ENCODE data around the gene ADAMTS6. TPM values are rescaled to one million over a fixed set of nuclear protein-coding genes. Genes with fewer than 3 reads are reported as not detected.

ADAMTS6 gene
- polyA plus RNA-seq, 2 of the 4 experiments (the other 2 are of a cell fraction): 0.22 to 0.66 TPM

DNA sequence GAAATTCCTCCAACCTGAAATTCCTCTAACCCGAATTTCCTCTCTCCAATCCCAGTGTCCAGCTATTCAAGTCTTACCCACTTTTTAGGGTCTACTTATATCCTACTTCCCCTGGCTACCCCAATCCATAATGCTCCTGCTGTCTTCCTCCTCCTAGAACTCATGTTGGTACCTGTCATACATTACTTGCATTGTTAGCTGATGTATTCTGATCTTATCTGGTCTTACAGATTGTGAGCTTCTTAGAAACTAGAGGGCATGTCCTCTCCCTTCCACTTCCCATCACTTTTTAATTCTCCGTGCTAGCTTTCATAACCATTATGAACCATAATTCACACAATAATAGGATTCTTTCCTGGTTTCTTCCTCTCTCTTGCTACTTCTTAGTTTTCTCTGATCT lies 376.9 kb downstream of the ADAMTS6 start (continued):
- TF ChIP-seq, protein P1, sequence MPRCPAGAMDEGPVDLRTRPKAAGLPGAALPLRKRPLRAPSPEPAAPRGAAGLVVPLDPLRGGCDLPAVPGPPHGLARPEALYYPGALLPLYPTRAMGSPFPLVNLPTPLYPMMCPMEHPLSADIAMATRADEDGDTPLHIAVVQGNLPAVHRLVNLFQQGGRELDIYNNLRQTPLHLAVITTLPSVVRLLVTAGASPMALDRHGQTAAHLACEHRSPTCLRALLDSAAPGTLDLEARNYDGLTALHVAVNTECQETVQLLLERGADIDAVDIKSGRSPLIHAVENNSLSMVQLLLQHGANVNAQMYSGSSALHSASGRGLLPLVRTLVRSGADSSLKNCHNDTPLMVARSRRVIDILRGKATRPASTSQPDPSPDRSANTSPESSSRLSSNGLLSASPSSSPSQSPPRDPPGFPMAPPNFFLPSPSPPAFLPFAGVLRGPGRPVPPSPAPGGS (IDR thresholded peaks at IDR 0.05): no peak
- TF ChIP-seq EHMT2 (IDR thresholded peaks at IDR 0.05; ENCODE audit: low read depth): no peak
- TF ChIP-seq, protein P2, sequence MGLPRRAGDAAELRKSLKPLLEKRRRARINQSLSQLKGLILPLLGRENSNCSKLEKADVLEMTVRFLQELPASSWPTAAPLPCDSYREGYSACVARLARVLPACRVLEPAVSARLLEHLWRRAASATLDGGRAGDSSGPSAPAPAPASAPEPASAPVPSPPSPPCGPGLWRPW (IDR thresholded peaks at IDR 0.05): no peak
- no peak for TF ChIP-seq HOXB13 (CRISPR knock-in tag; IDR thresholded peaks at IDR 0.05; ENCODE audit: low read depth)
- TF ChIP-seq PBX3 (IDR thresholded peaks at IDR 0.05): no peak
- no peak for TF ChIP-seq SMC3 (IDR thresholded peaks at IDR 0.05)

DNA sequence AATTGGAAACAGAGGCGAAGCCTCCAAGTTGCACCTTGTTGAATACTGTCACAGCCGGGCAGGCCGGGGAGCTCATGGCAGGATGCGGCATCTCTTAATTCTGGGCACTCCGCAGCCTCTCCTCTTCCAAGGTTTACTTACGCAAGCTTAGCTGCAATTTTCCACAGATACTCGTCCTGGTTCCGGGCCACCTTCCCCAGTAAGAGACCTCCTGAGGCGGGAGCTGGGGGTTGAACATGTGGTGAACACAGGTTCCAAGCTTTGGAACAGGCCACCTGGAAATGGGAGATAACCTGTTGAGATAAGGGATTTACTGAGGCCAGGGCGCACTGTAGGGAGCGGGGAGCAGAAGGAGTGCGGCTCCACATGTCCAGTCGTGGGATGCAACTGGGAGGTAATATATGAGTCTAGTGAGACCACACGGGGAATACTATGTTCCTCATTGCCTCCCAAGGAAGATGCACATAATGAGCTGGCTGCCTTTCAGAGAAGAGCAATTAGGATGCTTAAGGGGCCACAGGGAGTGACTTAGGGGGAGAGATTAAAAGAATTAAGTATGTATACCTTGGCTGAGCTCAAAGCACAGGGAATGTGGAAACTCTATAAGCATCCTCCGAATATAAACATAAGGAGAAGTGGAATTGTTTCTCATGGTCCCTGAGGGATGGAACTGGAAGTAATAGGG lies 377.8 kb downstream of the ADAMTS6 start:
- ChIA-PET CTCF (interaction anchor here (0.6 to 2.2 kb wide), 9 partner anchors 10 to 397 kb away, joined by 3 to 9 read pairs (median 4); no protein-coding TSS in a partner anchor), POLR2A (interaction anchor here (0.6 to 2.3 kb wide), 7 partner anchors 32 to 459 kb away, joined by 3 to 22 read pairs (median 4); partner anchors contain the start of genes ADAMTS6, CENPK and PPWD1)
- Histone ChIP-seq H3K4me2 (peak overlapping the region; percentile 79), H3K4me3 (peak overlapping the region; percentile 57), H3K9me3 (no peaks in the 10 kb centered on the region), H3K27ac (peak overlapping the region; percentile 80 to 92; a peak in 4 of 6 replicates), H3K4me1 (peaks cover 3% of the 10 kb centered on the region; the same call in 1 of the 3 replicates)
- no peak for FAIRE-seq
- DNase-seq (ENCODE audit: low read depth in 1 of 2, low spot score in 1 of 2): no peak
- no peak for TF ChIP-seq HEYL (CRISPR knock-in tag; IDR thresholded peaks at IDR 0.05)
- TF ChIP-seq ATOH8 (CRISPR knock-in tag; IDR thresholded peaks at IDR 0.05; ENCODE audit: low read depth): no peak
- no peak for TF ChIP-seq FOSB (CRISPR knock-in tag; IDR thresholded peaks at IDR 0.05)
- WGBS (ENCODE audit: missing lambda C conversion rate): 95% methylated on average over 15 of the region's 15 CpGs
- ATAC-seq: no peak

DNA sequence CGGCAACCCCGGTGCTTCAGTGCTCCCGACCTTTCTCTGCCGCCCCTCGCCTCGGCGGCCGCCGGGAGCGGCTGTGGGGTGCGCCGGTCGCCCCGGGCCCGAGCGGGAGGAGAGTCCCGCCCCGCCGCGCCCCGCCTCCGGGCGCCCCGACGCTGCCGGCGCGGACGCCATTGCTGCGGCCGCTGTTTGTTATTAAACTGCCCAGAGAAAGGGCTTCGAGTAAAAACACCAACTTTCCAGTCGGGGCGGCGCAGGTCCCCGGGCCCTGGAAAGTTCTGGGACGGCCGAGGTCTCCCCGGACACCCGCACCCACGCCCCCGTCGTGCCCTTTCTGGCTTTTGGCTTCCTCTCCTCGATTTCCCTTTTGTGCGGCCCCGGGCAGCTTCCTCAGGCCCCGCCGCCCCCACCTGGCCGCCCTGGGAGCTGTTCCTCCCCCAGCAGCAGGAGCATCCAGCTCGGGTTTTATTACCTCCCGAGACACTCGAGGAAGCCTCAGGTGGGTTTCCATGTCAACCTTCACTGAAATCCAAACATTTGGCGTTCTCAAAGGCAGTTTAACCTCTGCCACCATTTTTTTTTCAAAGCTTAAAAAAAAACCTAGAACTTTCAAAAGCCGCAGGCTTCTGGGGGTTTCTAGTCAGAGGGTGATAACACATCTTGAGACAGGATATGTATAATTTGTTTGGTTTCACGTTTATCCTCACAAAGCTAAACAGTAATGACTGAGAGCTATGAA lies 378.6 kb downstream of the ADAMTS6 start:
- DNase-seq (ENCODE audit: low read depth in 1 of 2, low spot score in 1 of 2): peak; percentile 62 to 69
- ChIA-PET CTCF (interaction anchor here (0.6 to 2.2 kb wide), 8 partner anchors 11 to 398 kb away, joined by 3 to 9 read pairs (median 4); no protein-coding TSS in a partner anchor), POLR2A (interaction anchor here (0.6 to 2.3 kb wide), 7 partner anchors 33 to 460 kb away, joined by 3 to 22 read pairs (median 4); partner anchors contain the start of genes ADAMTS6, CENPK and PPWD1)
- peak overlapping the region; percentile 57 for H3K4me3 ChIP-seq
- 3% methylated on average over 31 of the region's 55 CpGs for WGBS (ENCODE audit: missing lambda C conversion rate)
- ATAC-seq: peak; percentile 81 to 90
- FAIRE-seq: no peak
- H3K27ac ChIP-seq: peak overlapping the region; percentile 80 to 92
- H3K4me1 ChIP-seq: peaks cover 3% of the 10 kb centered on the region; the same call in 1 of the 3 replicates
- no peaks in the 10 kb centered on the region for H3K9me3 ChIP-seq
- peak overlapping the region; percentile 79 for H3K4me2 ChIP-seq
- TF ChIP-seq, protein P3, sequence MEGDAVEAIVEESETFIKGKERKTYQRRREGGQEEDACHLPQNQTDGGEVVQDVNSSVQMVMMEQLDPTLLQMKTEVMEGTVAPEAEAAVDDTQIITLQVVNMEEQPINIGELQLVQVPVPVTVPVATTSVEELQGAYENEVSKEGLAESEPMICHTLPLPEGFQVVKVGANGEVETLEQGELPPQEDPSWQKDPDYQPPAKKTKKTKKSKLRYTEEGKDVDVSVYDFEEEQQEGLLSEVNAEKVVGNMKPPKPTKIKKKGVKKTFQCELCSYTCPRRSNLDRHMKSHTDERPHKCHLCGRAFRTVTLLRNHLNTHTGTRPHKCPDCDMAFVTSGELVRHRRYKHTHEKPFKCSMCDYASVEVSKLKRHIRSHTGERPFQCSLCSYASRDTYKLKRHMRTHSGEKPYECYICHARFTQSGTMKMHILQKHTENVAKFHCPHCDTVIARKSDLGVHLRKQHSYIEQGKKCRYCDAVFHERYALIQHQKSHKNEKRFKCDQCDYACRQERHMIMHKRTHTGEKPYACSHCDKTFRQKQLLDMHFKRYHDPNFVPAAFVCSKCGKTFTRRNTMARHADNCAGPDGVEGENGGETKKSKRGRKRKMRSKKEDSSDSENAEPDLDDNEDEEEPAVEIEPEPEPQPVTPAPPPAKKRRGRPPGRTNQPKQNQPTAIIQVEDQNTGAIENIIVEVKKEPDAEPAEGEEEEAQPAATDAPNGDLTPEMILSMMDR (IDR thresholded peaks at IDR 0.05): peak; percentile 25; the same call in 2 of the 3 replicates
- TF ChIP-seq RFX5 (IDR thresholded peaks at IDR 0.05) (no peak), POLR2A (IDR thresholded peaks at IDR 0.05; ENCODE audit: low read length) (peak; percentile 60), RCOR1 (IDR thresholded peaks at IDR 0.05; ENCODE audit: low read depth, low read length) (no peak), REST (IDR thresholded peaks at IDR 0.05) (no peak), ZFP36 (IDR thresholded peaks at IDR 0.05; ENCODE audit: borderline replicate concordance, partially characterized antibody) (no peak), EP300 (IDR thresholded peaks at IDR 0.05) (no peak), CEBPB (IDR thresholded peaks at IDR 0.05) (no peak), ZC3H11A (IDR thresholded peaks at IDR 0.05) (no peak), TFCP2L1 (CRISPR knock-in tag; IDR thresholded peaks at IDR 0.05) (no peak), JUN (IDR thresholded peaks at IDR 0.05) (peak in 1 of 2 experiments; percentile 53; a peak in 1 of 5 replicates), FOSB (CRISPR knock-in tag; IDR thresholded peaks at IDR 0.05) (no peak), POLR2AphosphoS2 (conservative IDR thresholded peaks at IDR 0.05; ENCODE audit: low read length) (no peak)
- TF ChIP-seq, protein P4, sequence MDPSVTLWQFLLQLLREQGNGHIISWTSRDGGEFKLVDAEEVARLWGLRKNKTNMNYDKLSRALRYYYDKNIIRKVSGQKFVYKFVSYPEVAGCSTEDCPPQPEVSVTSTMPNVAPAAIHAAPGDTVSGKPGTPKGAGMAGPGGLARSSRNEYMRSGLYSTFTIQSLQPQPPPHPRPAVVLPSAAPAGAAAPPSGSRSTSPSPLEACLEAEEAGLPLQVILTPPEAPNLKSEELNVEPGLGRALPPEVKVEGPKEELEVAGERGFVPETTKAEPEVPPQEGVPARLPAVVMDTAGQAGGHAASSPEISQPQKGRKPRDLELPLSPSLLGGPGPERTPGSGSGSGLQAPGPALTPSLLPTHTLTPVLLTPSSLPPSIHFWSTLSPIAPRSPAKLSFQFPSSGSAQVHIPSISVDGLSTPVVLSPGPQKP (IDR thresholded peaks at IDR 0.05; ENCODE audit: low read depth, low read length): no peak
